B cell (primary cell): ENCODE results near the gene OSBP2. TPM values are rescaled to one million over a fixed set of nuclear protein-coding genes. Genes with fewer than 3 reads are reported as not detected.

Source experiments
- ATAC-seq: fragments of 200-7000 bp; cut with Tn5 transposase; one replicate; pipeline ENCODE4 v1.10.0; 2021; ENCODE audit warnings: low read depth, mild to moderate bottlenecking, moderate number of reproducible peaks, moderate library complexity
- CTCF ChIA-PET: fragments of 350-600 bp; sonication (Branson Sonifier 250); formaldehyde crosslinking; loops from one replicate; lab custom pipeline; 2021; ENCODE audit warnings: antibody characterized with exemption, inconsistent platforms; lab: Charles Lee
- POLR2A ChIA-PET: fragments of 350-600 bp; sonication (Branson Sonifier 250); formaldehyde crosslinking; loops from one replicate; lab custom pipeline; 2021; ENCODE audit warnings: antibody characterized with exemption; lab: Charles Lee
- DNase-seq: peaks from one replicate; pipeline ENCODE4 v3.0.0; 2013
- H2AFZ ChIP-seq: 2 replicates; pipeline ENCODE4 v1.6.1; 2012; ENCODE audit warnings: mild to moderate bottlenecking, low read depth, low read length; ENCODE audit not compliant: insufficient read depth, poor library complexity, severe bottlenecking
- H3K27ac ChIP-seq, 2 donors: 1 replicate in 1 of 2; 2 replicates in 1 of 2; pipeline ENCODE4 v1.5.1; 2012 to 2013; ENCODE audit warnings: low read length in 2 of 2, mild to moderate bottlenecking in 2 of 2, moderate library complexity in 1 of 2
- H3K27me3 ChIP-seq, 4 experiments: fragments of 200-600 bp in 1 of 4; sonication (generic) in 1 of 4; replicated peaks in 1 of 4; 1 replicate in 2 of 4; 2 replicates in 2 of 4; pipeline versions ENCODE4 v1.6.1 to v1.7.0; 2013 to 2016; ENCODE audit warnings: low read length in 3 of 4, mild to moderate bottlenecking in 2 of 4, mixed read lengths in 1 of 4, moderate library complexity in 1 of 4; ENCODE audit not compliant: insufficient read depth in 4 of 4, control insufficient read depth in 3 of 4; ENCODE audit errors: control extremely low read depth in 1 of 4
- H3K36me3 ChIP-seq, 2 experiments: replicated peaks in 1 of 2; 1 replicate in 1 of 2; 2 replicates in 1 of 2; pipeline versions ENCODE4 v1.6.1 to v1.7.1; 2013; ENCODE audit warnings: low read length in 1 of 2; ENCODE audit not compliant: insufficient read depth in 2 of 2, control insufficient read depth in 1 of 2; ENCODE audit errors: control extremely low read depth in 1 of 2, extremely low read depth in 1 of 2
- H3K4me1 ChIP-seq, 2 donors: fragments of 200-600 bp in 1 of 2; sonication (generic) in 1 of 2; 1 replicate in 1 of 2; 2 replicates in 1 of 2; pipeline versions ENCODE4 v1.5.1 to v1.6.1; 2013 to 2017; ENCODE audit warnings: low read length in 2 of 2; ENCODE audit not compliant: control insufficient read depth in 2 of 2, insufficient read depth in 2 of 2
- H3K4me2 ChIP-seq: replicated peaks from 2 replicates; pipeline ENCODE3; 2012; ENCODE audit warnings: mild to moderate bottlenecking, low read depth, low read length; ENCODE audit not compliant: poor library complexity, severe bottlenecking
- H3K4me3 ChIP-seq, 5 experiments: fragments of 200-600 bp in 1 of 5; sonication (generic) in 1 of 5; 1 replicate in 3 of 5; 2 replicates in 2 of 5; pipeline versions ENCODE4 v1.5.1 to v1.7.0; 2011 to 2016; ENCODE audit warnings: low read length in 4 of 5, mild to moderate bottlenecking in 4 of 5, low read depth in 2 of 5, control low read depth in 1 of 5, moderate library complexity in 1 of 5; ENCODE audit not compliant: insufficient read depth in 1 of 5; ENCODE audit errors: control extremely low read depth in 1 of 5, extremely low read depth in 1 of 5
- H3K79me2 ChIP-seq: fragments of 200-600 bp; sonication (generic); one replicate; pipeline ENCODE4 v1.6.0; 2016; ENCODE audit warnings: low read length; ENCODE audit not compliant: control insufficient read depth, insufficient read depth
- H3K9ac ChIP-seq: fragments of 200-600 bp; sonication (generic); 2 replicates; pipeline ENCODE4 v1.6.1; 2017; ENCODE audit warnings: mild to moderate bottlenecking, low read length, moderate library complexity
- H3K9me3 ChIP-seq, 3 donors: one replicate each; pipeline versions ENCODE4 v1.6.1 to v1.7.1; 2013; ENCODE audit warnings: low read length in 2 of 3; ENCODE audit not compliant: control insufficient read depth in 2 of 3, insufficient read depth in 1 of 3; ENCODE audit errors: control extremely low read depth in 1 of 3
- H4K20me1 ChIP-seq: 2 replicates; pipeline ENCODE4 v1.6.0; 2012; ENCODE audit warnings: mild to moderate bottlenecking, low read length; ENCODE audit not compliant: insufficient read depth, control insufficient read depth, poor library complexity, severe bottlenecking
- H3K27ac Mint-ChIP-seq: one replicate; pipeline ENCODE4 v1.8.0; 2021; ENCODE audit warnings: mixed read lengths
- H3K27me3 Mint-ChIP-seq: one replicate; pipeline ENCODE4 v1.8.0; 2021; ENCODE audit warnings: mixed read lengths
- H3K4me1 Mint-ChIP-seq: one replicate; pipeline ENCODE4 v1.8.0; 2021; ENCODE audit warnings: mixed read lengths
- H3K4me3 Mint-ChIP-seq: one replicate; pipeline ENCODE4 v1.8.0; 2021; ENCODE audit warnings: mixed read lengths
- H3K9me3 Mint-ChIP-seq: one replicate; pipeline ENCODE4 v1.8.0; 2022; ENCODE audit warnings: mixed read lengths; ENCODE audit not compliant: insufficient read depth
- EZH2 ChIP-seq: IDR thresholded peaks from 2 replicates; pipeline ENCODE4 v1.6.1; 2012; ENCODE audit warnings: borderline replicate concordance, low read depth, mild to moderate bottlenecking, moderate library complexity, low read length; ENCODE audit not compliant: insufficient read depth, poor library complexity, severe bottlenecking
- WGBS: methylation state at CpG from one replicate; pipeline ENCODE4 v1.1.5; 2013; ENCODE audit warnings: missing lambda C conversion rate; ENCODE audit not compliant: insufficient coverage; 5-methylcytosine and 5-hydroxymethylcytosine counted together
- intact Hi-C: fragments of 100-400 bp; cut with micrococcal nuclease; formaldehyde crosslinking; loops from one replicate; pipeline ENCODE4 v1.10.0; 2022
- polyA plus RNA-seq: library from polyadenylated mRNA; depleted of rRNA; stranded (reverse); fragments of >200 nt; gene quantifications from 2 replicates; pipeline ENCODE4 v1.2.3, GENCODE V29; 2012
- small RNA-seq: library from RNA; depleted of rRNA; stranded (forward); fragments of <200 nt; gene quantifications from one replicate; pipeline ENCODE3, GENCODE V24; 2012; ENCODE audit warnings: low replicate concordance, low read depth; ENCODE audit not compliant: insufficient read length
- total RNA-seq, 2 donors: library from RNA; stranded (reverse); fragments of 120-200 nt in 1 of 2; gene quantifications; 1 replicate in 1 of 2; 2 replicates in 1 of 2; pipeline versions ENCODE4 v1.2.3 to v1.2.4, GENCODE V29; 2013 to 2022
- TF ChIP-seq, protein P1 (sequence below): fragments of 200-600 bp; IDR thresholded peaks from one replicate; pipeline ENCODE4 v1.8.0; 2022; ENCODE audit warnings: antibody characterized with exemption, mild to moderate bottlenecking

OSBP2 gene
- total and polyA plus RNA-seq, 2 donors (not counting 1 experiment from before 2014, with no cell fraction given), result 0.10 to 1.0 TPM

- ATAC-seq (no peak), DNase-seq (no peak)
- H2AFZ ChIP-seq, result no peak overlapping the region
- H3K27ac ChIP-seq, result no peak overlapping the region
- Mint-ChIP-seq H3K4me1 (no peaks in the 10 kb centered on the region), H3K4me3 (no peak overlapping the region), H3K27ac (no peak overlapping the region), H3K9me3 (no peaks in the 10 kb centered on the region), H3K27me3 (no peaks in the 10 kb centered on the region)
- CTCF ChIA-PET, result interaction anchor here (0.9 kb wide), 1 partner anchor 8 kb away, joined by 3 read pairs; no protein-coding TSS in a partner anchor
- no peak overlapping the region for H3K9ac ChIP-seq
- peaks cover 8 to 52% of the 10 kb centered on the region in 2 experiments for H3K36me3 ChIP-seq
- no peaks in the 10 kb centered on the region for H3K9me3 ChIP-seq
- 100% methylated on average over 2 of the region's 2 CpGs for WGBS
- no peaks in the 10 kb centered on the region for H3K27me3 ChIP-seq
- no peak for TF ChIP-seq EZH2
- TF ChIP-seq, protein P1, sequence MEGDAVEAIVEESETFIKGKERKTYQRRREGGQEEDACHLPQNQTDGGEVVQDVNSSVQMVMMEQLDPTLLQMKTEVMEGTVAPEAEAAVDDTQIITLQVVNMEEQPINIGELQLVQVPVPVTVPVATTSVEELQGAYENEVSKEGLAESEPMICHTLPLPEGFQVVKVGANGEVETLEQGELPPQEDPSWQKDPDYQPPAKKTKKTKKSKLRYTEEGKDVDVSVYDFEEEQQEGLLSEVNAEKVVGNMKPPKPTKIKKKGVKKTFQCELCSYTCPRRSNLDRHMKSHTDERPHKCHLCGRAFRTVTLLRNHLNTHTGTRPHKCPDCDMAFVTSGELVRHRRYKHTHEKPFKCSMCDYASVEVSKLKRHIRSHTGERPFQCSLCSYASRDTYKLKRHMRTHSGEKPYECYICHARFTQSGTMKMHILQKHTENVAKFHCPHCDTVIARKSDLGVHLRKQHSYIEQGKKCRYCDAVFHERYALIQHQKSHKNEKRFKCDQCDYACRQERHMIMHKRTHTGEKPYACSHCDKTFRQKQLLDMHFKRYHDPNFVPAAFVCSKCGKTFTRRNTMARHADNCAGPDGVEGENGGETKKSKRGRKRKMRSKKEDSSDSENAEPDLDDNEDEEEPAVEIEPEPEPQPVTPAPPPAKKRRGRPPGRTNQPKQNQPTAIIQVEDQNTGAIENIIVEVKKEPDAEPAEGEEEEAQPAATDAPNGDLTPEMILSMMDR, result no peak
- POLR2A ChIA-PET, result interaction anchor here (1.3 kb wide), 1 partner anchor 16 kb away, joined by 5 read pairs; the partner anchor contains the start of genes MORC2 and TUG1
- no peak overlapping the region for H3K4me2 ChIP-seq
- no peaks in the 10 kb centered on the region for H3K79me2 ChIP-seq
- no peaks in the 10 kb centered on the region for H3K4me1 ChIP-seq
- intact Hi-C loops, result no loop called here
- no peak overlapping the region for H3K4me3 ChIP-seq
- no peaks in the 10 kb centered on the region for H4K20me1 ChIP-seq
Measured at GRCh38 chr22:30953206-30953605, 258.5 kb downstream of the OSBP2 start.

DNA sequence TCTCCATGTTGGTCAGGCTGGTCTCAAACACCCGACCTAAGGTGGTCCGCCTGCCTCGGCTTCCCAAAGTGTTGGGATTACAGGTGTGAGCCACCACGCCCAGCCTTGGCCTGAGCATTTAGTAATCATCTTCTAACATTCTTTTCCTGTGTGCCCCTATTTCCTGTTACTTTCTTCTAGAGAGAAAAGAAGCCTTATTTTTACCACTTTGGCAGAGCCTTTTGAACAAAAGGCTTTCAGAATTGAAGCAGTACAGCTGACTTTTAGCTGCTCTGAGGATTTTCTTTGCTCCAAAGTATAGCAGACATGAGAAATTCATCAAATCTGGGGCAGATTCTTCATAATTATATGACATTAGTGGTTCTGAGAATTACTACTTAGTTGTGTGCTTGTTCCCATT, 260.5 kb downstream of the OSBP2 start:
- no peak overlapping the region for H3K4me3 Mint-ChIP-seq
- H3K27me3 ChIP-seq, result no peaks in the 10 kb centered on the region
- H3K79me2 ChIP-seq, result no peaks in the 10 kb centered on the region
- H3K4me1 Mint-ChIP-seq, result no peaks in the 10 kb centered on the region
- no peaks in the 10 kb centered on the region for H3K9me3 ChIP-seq
- WGBS, result 86% methylated on average over 4 of the region's 4 CpGs
- H3K4me2 ChIP-seq, result no peak overlapping the region
- no peak overlapping the region for H3K27ac ChIP-seq
- no peaks in the 10 kb centered on the region for H3K9me3 Mint-ChIP-seq
- intact Hi-C loops, result no loop called here
- ATAC-seq (no peak), DNase-seq (no peak)
- CTCF ChIA-PET, result interaction anchor here (0.7 to 1.1 kb wide), 3 partner anchors 27 to 219 kb away, joined by 3 to 4 read pairs (median 3); no protein-coding TSS in a partner anchor
- H4K20me1 ChIP-seq, result no peaks in the 10 kb centered on the region
- H3K36me3 ChIP-seq, result peaks cover 6 to 35% of the 10 kb centered on the region in 2 experiments
- TF ChIP-seq, protein P1, result no peak
- no peak for TF ChIP-seq EZH2
- H3K9ac ChIP-seq, result no peak overlapping the region
- no peak overlapping the region for H2AFZ ChIP-seq
- H3K4me3 ChIP-seq, result no peak overlapping the region
- H3K4me1 ChIP-seq, result no peaks in the 10 kb centered on the region
- no peak overlapping the region for H3K27ac Mint-ChIP-seq
- POLR2A ChIA-PET, result no interaction called here
- H3K27me3 Mint-ChIP-seq, result no peaks in the 10 kb centered on the region

Small RNA genes within 50 kb of the gene (small RNA-seq; reads per million reads assigned to genes)
- gene MIR3200, result not detected

Other genes with a start within 250 kb of the OSBP2 start
- not detected in 2 replicates for gene SEC14L3, start 222.9 kb upstream of the OSBP2 start, total RNA-seq
- not detected in 2 replicates for gene SEC14L3, start 222.9 kb upstream of the OSBP2 start, polyA plus RNA-seq
- not detected in 2 replicates for gene SEC14L4, start 189.2 kb upstream of the OSBP2 start, total RNA-seq
- not detected in 2 replicates for gene SEC14L4, start 189.2 kb upstream of the OSBP2 start, polyA plus RNA-seq
- gene SEC14L6, start 148.1 kb upstream of the OSBP2 start, total RNA-seq, result not detected in 2 replicates
- gene SEC14L6, start 148.1 kb upstream of the OSBP2 start, polyA plus RNA-seq, result not detected in 2 replicates
- gene GAL3ST1, start 120.2 kb upstream of the OSBP2 start, total RNA-seq, result 0.46 TPM in 1 of 2 replicates, not detected in the other
- gene GAL3ST1, start 120.2 kb upstream of the OSBP2 start, polyA plus RNA-seq, result 0.50 and 0.70 TPM in 2 replicates
- gene PES1, start 103.0 kb upstream of the OSBP2 start, total RNA-seq, result 72.7 and 75.2 TPM in 2 replicates
- 35.6 and 38.1 TPM in 2 replicates for gene PES1, start 103.0 kb upstream of the OSBP2 start, polyA plus RNA-seq
- 0.19 and 0.37 TPM in 2 replicates for gene TCN2, start 87.7 kb upstream of the OSBP2 start, total RNA-seq
- 0.12 and 0.40 TPM in 2 replicates for gene TCN2, start 87.7 kb upstream of the OSBP2 start, polyA plus RNA-seq
- gene SLC35E4, start 59.1 kb upstream of the OSBP2 start, total RNA-seq, result 2.9 and 3.4 TPM in 2 replicates
- gene SLC35E4, start 59.1 kb upstream of the OSBP2 start, polyA plus RNA-seq, result 0.39 and 0.43 TPM in 2 replicates
- gene DUSP18, start 27.0 kb upstream of the OSBP2 start, total RNA-seq, result 18.7 and 20.6 TPM in 2 replicates
- gene DUSP18, start 27.0 kb upstream of the OSBP2 start, polyA plus RNA-seq, result 15.2 and 21.2 TPM in 2 replicates